Measurements from ENCODE around the gene MGAT4B. TPM values are rescaled to one million over a fixed set of nuclear protein-coding genes. Genes with fewer than 3 reads are reported as not detected.

MGAT4B gene
- total and polyA plus RNA-seq, 2 of the 13 experiments (the other 11 are each of a cell fraction or from before 2014, with no cell fraction given), result 93.5 to 130 TPM

DNA sequence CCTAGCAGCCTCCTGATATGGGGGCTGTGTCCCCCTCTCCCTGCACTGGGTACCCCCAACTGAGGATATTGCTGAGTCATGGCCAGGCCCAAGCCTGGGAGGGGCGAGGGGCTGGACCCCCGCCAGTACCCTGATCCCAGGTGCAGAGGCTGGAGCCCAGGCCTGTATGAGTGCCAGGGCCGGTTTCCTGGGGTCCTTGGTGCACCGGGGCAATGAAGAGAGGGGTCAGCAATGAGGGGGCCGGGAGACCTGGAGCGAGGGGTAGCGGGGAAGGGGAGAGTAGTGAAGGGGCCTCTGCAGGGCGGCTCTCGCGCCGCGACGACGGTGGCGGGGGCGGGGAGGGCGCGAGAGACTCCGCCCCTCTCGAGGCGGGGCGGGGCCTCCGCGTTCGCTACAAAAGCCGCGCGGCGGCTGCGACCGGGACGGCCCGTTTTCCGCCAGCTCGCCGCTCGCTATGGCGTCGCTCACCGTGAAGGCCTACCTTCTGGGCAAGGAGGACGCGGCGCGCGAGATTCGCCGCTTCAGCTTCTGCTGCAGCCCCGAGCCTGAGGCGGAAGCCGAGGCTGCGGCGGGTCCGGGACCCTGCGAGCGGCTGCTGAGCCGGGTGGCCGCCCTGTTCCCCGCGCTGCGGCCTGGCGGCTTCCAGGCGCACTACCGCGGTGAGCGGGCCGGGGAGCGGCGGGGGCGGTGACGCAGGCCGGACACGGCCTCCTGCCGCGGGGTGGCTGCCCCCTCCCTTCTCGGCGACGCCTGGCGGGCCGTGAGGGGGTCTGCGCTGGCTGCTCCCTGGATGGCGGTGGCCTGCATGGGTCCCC lies 14.0 kb upstream of the MGAT4B start, which contains the start of gene SQSTM1 (continued):
- TF ChIP-seq ZNF136 (CRISPR knock-in tag; IDR thresholded peaks at IDR 0.05; ENCODE audit: low read depth) (no peak), ZNF569 (CRISPR knock-in tag; IDR thresholded peaks at IDR 0.05; ENCODE audit: borderline replicate concordance) (no peak), HNRNPH1 (optimal IDR thresholded peaks at IDR 0.05; ENCODE audit: low read depth, low read length) (no peak), ZNF570 (CRISPR knock-in tag; IDR thresholded peaks at IDR 0.05; ENCODE audit: borderline replicate concordance) (no peak), HIVEP1 (CRISPR knock-in tag; IDR thresholded peaks at IDR 0.05) (peak; percentile 78), RARG (CRISPR knock-in tag; IDR thresholded peaks at IDR 0.05; ENCODE audit: low read depth) (no peak), ZFP36L1 (CRISPR knock-in tag; IDR thresholded peaks at IDR 0.05) (no peak), ZNF556 (CRISPR knock-in tag; IDR thresholded peaks at IDR 0.05; ENCODE audit: borderline replicate concordance) (peak; percentile 60; the same call in 1 of the 2 replicates), KLF6 (CRISPR knock-in tag; IDR thresholded peaks at IDR 0.05) (peak; percentile 94), JDP2 (CRISPR knock-in tag; IDR thresholded peaks at IDR 0.05; ENCODE audit: borderline replicate concordance) (no peak), ZIK1 (CRISPR knock-in tag; IDR thresholded peaks at IDR 0.05; ENCODE audit: borderline replicate concordance, low read depth) (peak; percentile 66; the same call in 1 of the 2 replicates), RARA (CRISPR knock-in tag; IDR thresholded peaks at IDR 0.05) (peak; percentile 61), RBM39 (IDR thresholded peaks at IDR 0.05; ENCODE audit: low read depth, low read length, poor library complexity, severe bottlenecking) (no peak), RFXAP (CRISPR knock-in tag; IDR thresholded peaks at IDR 0.05; ENCODE audit: borderline replicate concordance) (no peak), MEIS1 (CRISPR knock-in tag; IDR thresholded peaks at IDR 0.05; ENCODE audit: borderline replicate concordance) (no peak; the same call in 1 of the 2 replicates)
- TF ChIP-seq, protein P1, sequence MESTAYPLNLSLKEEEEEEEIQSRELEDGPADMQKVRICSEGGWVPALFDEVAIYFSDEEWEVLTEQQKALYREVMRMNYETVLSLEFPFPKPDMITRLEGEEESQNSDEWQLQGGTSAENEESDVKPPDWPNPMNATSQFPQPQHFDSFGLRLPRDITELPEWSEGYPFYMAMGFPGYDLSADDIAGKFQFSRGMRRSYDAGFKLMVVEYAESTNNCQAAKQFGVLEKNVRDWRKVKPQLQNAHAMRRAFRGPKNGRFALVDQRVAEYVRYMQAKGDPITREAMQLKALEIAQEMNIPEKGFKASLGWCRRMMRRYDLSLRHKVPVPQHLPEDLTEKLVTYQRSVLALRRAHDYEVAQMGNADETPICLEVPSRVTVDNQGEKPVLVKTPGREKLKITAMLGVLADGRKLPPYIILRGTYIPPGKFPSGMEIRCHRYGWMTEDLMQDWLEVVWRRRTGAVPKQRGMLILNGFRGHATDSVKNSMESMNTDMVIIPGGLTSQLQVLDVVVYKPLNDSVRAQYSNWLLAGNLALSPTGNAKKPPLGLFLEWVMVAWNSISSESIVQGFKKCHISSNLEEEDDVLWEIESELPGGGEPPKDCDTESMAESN (CRISPR knock-in tag; conservative IDR thresholded peaks at IDR 0.05), result peak; percentile 90
- TF ChIP-seq, protein P2, sequence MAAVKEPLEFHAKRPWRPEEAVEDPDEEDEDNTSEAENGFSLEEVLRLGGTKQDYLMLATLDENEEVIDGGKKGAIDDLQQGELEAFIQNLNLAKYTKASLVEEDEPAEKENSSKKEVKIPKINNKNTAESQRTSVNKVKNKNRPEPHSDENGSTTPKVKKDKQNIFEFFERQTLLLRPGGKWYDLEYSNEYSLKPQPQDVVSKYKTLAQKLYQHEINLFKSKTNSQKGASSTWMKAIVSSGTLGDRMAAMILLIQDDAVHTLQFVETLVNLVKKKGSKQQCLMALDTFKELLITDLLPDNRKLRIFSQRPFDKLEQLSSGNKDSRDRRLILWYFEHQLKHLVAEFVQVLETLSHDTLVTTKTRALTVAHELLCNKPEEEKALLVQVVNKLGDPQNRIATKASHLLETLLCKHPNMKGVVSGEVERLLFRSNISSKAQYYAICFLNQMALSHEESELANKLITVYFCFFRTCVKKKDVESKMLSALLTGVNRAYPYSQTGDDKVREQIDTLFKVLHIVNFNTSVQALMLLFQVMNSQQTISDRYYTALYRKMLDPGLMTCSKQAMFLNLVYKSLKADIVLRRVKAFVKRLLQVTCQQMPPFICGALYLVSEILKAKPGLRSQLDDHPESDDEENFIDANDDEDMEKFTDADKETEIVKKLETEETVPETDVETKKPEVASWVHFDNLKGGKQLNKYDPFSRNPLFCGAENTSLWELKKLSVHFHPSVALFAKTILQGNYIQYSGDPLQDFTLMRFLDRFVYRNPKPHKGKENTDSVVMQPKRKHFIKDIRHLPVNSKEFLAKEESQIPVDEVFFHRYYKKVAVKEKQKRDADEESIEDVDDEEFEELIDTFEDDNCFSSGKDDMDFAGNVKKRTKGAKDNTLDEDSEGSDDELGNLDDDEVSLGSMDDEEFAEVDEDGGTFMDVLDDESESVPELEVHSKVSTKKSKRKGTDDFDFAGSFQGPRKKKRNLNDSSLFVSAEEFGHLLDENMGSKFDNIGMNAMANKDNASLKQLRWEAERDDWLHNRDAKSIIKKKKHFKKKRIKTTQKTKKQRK (IDR thresholded peaks at IDR 0.05; ENCODE audit: low read length), result no peak
- TF ChIP-seq, protein P3, sequence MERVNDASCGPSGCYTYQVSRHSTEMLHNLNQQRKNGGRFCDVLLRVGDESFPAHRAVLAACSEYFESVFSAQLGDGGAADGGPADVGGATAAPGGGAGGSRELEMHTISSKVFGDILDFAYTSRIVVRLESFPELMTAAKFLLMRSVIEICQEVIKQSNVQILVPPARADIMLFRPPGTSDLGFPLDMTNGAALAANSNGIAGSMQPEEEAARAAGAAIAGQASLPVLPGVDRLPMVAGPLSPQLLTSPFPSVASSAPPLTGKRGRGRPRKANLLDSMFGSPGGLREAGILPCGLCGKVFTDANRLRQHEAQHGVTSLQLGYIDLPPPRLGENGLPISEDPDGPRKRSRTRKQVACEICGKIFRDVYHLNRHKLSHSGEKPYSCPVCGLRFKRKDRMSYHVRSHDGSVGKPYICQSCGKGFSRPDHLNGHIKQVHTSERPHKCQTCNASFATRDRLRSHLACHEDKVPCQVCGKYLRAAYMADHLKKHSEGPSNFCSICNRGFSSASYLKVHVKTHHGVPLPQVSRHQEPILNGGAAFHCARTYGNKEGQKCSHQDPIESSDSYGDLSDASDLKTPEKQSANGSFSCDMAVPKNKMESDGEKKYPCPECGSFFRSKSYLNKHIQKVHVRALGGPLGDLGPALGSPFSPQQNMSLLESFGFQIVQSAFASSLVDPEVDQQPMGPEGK (CRISPR knock-in tag; IDR thresholded peaks at IDR 0.05), result peak; percentile 84; the same call in 1 of the 2 replicates

All from HepG2 (cell line).